GM21515 (cell line): ENCODE data around the gene AKAP13.

ENCODE experiments used
- ATAC-seq: cut with Tn5 transposase; IDR thresholded peaks from one replicate; pipeline ENCODE4 v1.9.1; 2021; ENCODE audit not compliant: unreplicated experiment

Gene AKAP13

DNA sequence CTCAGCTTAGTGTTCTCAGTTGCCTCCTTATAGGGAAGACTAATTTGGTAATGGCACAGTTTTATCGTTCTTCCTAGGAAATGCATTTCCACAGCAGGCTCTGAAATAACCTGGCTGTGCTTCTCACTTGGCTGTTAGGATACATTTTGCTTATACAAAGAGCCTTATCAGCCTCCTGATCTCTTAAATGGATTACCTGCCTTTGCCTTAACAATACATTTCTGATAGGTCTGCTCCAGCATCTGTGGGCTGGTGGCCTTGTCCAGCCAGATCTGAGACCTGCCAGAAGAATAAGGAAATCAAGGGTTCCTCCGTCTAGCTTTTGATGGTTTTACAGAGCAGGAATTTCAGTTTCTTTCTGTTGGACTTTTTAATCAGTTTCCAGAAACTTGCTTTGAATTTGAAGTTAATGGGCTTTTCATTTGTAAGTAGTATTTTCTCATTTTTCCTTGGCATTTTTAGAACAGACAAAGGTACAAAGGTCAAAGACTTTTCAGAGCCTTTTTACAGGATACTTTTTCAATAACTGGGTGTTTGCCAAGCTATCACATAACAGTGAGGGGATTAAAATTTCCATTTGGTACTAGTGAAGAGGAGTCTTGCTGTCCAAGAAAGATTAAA is 116.3 kb downstream of the AKAP13 start:
- no peak for ATAC-seq

DNA sequence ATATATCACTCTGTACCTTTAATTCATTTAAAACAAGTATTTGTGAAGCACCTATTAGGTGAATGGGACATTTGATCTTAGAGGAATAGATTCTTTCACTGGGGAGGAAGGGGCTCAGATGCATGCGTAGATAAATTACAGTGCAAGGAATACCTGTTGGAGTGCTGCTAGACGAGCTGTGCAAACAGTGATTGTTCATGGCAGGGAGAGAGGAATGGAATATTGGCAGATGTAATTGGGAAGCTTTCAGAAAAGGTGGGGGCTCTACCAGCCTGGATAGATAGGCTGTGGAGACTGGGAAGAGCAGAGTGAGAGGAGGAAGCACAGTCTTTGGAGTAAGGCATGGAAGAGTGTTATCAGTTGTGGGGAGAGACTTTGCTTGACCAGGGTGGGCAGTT is 116.8 kb downstream of the AKAP13 start:
- no peak for ATAC-seq

DNA sequence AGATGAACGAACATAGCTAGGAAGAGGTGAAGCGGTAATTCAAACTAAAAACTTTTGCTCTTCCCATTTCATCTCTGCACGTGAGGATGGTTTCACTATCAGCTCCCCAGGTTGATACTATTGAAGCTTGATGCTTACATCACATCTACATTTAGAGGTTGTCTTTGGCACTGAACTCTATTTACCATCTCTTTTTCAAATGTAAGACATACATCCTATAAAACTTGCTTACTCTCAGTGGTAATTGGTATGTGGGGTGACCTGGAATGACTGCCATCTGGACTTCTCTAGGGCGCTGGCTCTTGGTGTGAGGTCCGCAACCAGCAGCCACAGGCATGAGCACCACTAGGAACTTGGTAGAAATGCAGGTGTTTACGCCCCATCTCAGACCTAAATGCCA is 118.1 kb downstream of the AKAP13 start:
- ATAC-seq = no peak

DNA sequence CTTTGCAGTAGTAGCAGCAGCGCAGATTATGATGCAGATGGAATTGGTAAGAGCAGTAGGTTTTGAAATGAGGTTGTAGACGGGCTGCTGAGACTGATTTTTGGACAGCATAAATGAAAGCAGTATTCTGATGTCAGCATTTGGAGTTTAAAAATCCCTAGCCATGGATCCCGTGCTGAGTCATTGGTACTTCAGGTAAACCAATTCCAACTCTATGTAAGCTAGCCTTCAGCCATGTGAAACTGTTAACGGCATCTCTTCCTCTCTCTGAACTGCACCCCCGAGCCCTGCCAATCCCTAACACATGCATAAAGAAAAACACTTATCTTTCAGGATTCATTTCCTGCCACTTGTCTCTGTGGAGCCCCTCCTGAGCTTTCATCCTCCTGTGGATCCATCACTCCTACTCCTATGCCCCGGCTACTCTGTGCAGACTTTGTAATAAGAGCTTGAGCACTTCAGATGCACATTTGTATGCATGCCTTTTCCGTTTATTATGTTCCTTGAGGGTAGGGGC is 119.0 kb downstream of the AKAP13 start:
- ATAC-seq = no peak

DNA sequence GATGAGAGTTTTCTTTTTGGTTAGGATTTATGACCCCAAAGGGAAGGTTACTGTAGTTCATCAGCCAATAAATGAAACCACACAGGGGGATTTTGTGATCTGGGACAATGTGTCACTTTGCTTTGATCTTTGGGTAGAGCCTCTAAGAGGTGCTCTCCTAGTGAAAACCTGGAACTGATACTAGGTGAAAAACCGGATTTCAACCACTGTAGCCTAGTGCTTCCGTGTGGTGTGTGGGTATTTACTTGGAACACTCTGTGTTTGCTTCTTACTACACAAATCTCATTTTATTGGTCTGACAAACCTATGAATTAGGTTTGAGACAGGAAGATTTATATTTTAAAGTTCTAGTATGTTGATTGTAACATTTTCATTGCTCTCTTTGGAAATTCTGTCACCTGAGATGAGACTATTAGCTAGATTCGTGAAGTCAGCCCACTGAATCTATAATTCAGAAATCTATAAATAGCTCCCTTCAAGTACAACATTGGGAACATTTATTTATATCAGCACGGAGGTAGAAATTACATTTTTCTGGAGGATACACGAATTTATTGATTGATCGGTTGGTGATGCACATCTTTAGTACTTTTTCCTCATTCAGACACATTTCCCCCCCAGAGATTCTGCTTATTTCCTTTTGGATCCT is 119.8 kb downstream of the AKAP13 start:
- peak; percentile 51 for ATAC-seq

DNA sequence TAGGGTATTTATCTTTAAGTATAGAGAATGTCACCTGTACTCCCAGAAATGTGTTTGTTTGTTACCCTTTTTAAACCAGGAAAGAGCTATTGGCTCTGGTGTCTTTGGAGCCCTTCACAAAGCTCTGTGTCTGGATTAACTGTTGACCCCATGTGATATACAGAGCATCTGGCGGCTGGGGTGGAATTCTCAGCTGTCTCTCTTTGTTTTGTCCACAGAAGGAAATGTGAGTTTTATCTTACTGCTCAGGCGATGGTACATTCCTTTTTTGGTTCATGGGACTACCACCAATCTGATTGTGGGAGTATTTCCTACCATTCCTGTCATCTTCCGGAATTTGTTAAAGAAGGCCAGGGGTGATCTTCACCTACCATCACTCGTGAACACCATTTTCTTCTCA is 120.3 kb downstream of the AKAP13 start:
- no peak for ATAC-seq

DNA sequence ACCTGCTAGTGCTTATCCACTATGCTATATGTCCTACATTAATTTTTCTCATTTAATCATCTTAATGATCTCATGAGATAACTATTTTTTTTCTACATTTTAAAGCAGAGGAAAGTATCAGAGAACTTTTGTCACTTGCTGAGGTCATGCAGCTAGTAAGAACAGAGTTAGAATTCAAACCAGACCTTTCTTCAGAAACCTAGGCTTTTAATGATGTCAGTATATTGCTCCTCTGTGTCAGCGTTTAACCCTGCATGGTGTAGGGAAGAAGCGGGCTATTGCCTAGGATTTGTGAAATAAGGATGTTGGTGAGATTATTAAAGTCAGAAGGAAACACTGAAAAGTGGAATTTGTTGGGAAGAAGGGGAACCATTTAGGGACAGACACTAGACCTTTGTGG is 121.2 kb downstream of the AKAP13 start:
- no peak for ATAC-seq

DNA sequence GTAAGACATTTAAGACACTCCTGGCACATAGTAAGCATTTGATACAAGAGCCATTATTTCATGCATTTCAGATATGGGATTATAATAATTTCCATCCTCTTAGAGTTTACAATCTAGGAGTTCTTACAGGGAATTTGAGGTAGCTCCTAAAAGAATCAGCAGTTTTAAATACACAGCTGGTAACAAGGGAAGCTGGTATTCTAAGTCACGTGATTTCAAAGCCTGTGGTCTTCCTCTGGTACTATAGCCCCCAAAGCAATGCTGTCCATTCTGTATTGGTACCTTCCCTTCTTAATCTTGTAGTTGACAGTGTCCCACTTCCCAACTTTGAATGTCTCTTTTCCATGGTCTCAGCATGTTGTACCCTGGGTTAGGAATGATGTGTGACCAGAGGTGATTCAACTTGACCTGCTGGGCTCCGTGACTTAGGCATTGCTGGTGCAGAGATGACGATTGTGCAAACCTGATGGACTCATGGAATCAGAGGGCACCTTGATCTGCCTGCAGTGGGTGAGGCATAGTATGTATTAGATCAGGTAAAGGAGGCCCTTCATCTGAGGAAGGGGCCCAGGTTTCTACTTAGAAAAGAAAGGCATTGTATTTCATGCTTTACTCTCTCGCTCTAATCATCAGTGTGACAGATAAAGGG is 122.9 kb downstream of the AKAP13 start:
- ATAC-seq = no peak

DNA sequence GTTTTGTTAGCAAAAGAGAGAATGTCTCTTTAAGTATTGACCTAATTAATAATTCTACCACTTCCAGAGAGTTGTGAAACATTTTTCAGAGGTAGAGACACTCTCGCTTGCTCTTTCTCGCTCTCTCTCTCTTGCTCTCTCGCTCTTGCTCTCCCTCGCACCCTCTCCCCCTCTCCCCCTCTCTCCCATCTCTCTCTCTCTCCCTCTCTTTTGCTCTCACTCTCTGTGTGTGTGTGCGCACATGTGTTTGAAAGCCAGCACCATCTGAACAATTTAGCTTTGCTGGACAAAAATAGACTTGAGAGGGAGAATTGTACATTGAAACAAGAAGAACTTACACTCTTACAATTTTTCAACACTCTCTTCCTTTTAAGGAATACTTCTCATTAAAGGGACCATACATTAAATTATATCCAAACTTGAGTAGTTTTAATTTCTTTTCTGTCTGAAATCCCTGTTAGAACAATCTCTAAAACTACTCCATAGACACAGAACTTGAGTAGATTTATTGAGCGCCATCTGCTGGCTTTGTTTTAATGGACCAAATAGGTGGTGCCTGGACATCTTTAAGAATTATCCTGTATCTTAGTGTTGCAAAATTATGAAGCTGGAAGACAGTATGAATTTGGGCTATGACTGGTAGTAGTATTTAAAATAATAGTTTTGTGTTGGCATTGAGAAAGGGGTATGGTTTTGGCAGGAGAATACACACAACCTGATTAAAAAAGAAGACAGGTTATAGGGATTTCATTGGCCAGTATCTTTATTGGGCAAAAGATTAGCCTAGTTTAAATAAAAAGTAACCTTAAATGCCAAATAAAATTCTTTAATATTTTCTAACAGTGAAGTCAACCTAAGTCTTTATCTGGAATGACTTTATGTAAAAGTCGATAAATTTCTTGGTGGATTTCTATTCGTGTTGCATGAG is 124.6 kb downstream of the AKAP13 start:
- ATAC-seq = no peak

DNA sequence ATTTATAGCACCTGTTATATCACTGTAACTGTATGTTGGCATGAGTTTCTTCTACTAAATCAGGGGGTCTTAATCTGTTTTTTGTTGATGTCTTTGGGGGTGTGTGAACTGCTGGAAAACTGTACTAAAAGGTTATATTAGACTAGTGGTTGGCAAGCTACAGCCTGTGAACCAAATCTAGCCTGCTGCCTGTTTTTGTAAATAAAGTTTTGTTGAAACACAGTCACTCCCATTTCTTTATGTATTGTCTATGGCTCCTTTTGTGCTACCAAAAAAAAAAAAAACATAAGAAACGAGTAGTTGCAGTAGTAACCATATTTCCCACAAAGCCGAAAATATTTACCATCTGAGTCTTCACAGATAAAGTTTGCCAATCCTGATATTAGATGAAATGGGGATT is 126.7 kb downstream of the AKAP13 start:
- ATAC-seq = no peak

DNA sequence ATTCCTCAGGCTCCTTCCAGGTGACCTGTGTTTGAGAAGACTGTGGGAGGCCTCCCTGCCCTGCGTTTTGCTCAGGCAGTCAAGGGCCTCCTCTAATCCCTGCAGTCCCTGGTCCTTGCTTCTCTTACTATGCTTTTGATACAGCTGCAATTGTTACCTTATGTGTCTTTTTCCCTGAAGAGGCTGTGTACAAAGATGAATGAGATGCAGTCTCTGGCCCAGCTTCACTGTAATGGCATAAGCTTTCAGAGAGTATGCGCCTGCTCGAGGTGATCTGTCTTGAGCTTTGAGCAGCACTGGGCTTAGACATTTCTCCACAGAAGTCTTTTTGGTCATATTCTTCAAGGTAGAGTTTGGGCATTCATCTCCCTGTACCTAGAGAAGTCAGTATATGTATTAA is 129.6 kb downstream of the AKAP13 start:
- ATAC-seq = no peak

DNA sequence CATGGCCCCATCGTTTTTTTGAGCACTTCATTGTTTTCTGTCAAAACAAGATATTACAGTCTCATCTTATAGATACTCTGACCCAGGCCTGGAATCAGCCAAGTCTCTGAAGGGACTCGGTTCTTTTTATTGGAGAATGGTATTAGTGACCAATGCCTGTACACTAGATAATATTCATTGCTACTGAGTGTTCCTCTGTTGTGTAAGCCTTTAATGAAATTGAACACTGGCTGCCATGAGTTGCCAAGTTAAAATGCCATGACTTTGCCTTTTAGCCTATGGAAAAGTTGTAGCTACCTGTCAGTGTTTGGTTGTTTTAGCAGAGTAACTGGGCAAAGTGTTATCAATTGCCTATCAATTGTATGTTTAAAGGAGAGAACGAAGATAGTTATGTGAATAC is 134.0 kb downstream of the AKAP13 start:
- ATAC-seq = no peak

DNA sequence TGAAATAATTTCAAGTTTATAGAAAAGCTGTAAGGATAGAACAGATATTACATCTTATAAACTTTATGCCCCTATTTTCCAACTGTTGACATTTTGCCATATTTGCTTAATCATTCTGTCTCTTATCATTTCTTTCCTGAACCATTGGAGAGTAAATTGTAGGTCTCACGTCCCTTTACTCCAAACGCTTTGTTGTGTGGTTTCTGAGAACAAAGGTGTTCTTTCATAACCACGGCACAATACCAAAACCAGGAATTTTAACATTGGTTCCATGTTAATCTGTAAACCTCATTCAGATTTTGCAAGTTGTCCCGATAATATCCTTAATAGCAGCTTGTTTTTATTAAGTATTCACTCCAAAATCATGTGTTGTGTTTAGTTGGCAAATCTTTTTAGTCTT is 134.8 kb downstream of the AKAP13 start:
- ATAC-seq = no peak

DNA sequence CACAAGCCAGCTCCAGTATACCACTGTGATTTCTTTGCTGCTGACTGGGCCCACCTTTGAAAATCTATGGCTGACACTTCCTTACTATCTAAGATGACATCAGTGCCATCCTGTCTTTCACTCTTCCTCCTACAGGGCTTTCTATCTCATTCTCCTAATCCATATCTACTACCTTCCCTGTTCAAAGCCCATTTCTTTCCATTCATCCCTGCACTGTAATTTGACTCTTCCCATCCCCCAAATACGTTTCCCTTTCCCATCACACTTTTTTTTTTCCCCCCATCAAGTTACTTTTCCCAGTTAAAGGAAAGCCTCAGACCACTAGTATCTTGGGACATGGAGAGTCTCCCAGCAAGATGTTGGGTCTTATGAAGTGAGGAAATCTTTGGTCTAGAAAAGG is 136.7 kb downstream of the AKAP13 start:
- ATAC-seq = no peak

DNA sequence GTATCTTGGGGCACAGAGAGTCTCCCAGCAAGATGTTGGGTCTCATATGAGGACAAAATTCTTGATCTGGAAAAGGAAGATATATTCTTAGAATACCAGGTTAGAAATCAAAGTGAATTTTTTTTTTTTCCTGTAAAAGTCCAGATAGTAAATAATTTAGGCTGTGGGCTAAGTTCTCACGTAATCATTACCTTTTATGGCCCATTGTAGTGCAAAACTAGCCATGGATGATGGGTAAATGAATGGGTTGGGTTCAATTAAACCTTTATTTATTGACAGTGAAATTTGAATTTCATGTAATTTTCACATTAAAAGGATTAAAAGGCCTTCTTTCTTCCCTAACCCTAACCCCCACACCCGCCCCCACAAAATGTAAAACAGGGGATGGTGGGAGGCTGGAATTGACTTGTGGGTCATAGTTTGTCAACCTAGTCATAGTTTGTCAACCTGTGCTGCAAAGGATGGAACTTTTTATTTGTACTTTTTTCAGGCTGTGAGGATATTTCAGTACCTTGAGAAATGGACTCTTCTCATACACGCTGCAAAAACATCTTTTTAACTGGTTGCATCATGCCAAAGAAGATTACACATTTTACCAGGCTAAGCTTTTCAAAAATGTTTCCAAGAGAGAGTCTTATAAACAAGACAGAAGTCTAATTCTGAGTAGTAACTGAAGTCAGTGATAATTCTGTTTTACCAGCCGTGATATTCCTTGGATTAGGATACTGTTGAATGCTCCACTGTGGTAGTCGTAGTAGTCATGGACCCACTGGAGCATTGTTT is 138.8 kb downstream of the AKAP13 start:
- no peak for ATAC-seq

DNA sequence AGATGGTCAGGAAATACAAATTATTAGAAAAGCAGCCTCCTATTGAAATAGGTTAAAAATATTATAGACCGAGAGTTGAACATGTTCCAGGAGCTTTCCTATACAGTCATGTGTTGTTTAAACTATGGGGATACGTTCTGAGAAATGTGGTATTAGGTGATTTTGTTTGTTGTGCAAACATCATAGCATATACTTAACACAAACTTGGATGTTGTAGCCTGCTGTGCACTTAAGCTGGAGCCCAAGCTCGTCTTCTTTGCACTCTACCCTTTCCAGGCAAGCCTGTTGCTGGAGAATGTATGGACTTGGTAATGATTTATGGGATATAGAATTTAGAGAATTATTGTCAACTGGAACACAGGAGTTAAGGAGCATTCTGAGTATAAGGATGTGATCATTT is 140.2 kb downstream of the AKAP13 start:
- no peak for ATAC-seq

DNA sequence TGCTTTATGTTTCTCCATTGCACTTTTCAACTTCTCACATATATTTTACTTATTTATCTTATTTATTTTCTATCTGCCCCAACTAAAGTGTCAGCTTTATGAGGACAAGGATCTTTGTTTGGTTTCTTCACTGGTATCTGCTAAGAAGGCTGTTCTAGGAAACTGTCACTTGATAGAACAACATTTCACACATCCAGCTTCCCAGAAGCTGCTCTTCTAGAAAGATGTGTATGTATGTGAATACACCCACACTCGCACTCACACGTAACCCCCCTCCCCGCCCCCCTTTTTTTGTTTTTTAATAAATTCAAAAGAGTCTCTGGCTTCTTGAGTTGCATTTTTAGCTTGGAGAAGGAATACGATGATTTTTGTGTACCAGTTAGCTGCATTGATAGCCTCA is 143.1 kb downstream of the AKAP13 start:
- no peak for ATAC-seq

DNA sequence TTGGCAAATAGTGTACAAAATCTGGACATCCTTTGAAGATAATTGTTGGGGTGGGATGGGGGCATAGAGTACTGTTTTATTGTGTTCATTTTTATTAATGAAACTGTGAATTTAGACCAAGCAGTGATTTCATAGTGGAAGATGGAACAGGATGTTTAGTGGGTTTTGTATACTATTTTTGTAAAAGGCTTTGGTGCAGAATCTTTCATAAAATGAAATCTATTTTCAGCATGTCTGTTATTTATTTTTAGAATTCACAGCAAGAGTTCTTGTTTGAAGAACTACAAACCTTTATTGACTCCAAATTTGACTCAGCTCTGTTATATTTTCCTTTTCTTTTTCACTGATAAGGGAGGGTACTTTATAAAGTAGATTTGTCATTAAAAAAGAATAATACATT is 145.4 kb downstream of the AKAP13 start:
- ATAC-seq = peak; percentile 59

DNA sequence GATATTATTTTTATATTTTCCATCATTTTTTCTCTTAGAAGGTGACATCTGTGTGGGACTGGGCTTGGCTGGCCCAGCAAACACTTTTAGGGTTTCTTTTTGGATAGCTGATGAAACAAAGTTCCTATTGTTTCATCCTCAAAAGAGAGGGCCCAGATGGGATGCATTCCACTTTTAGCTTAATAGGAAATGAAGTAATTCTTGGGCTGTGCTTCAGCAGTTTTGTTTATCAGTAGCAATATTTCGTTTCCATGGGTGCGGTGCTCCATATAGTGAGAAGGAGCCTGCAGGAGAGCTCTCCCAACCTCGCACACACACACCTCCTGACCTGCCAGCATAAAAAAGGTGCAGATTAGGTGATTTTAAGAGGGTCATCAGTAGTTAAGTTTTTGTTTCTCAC is 147.5 kb downstream of the AKAP13 start:
- no peak for ATAC-seq

DNA sequence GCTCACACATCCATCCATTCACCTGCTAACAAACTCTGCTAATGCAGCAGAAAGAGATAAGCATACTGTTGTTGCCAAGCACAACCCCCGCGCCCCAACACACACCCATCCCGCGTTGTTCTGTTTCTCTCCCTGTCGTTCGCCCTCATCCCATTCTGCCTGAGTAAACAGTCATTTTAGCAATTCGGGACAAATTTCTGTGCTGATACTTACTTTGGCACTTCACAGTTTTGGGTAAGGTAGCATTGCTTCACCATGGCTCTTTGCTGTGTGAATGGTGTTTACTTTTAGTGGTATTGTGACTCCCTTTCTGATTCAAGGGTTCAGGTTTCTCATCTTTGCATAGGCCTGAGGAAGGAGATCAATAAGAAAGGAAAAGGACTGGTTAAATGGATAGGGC is 149.7 kb downstream of the AKAP13 start:
- ATAC-seq = no peak

DNA sequence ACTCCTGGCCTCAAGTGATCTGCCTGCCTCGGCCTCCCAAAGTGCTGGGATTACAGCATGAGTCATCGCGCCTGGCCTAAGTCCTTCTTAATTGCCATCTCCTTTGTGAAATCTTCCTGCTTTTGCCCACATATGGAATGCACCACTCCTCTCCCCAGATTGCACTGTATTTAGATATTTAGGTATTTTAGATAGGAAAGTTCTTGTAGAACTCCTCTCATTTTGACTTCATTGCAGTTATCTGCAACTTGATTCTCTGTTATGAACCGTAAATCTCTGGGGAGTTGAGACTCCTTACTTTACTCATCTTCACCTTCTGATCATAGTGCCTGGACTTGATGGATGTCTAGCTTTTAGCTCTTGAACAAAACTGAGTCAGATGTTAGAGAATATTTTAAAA is 150.7 kb downstream of the AKAP13 start:
- no peak for ATAC-seq
